ENCODE results near the gene NCAM1.

- TF ChIP-seq FOXP4 (CRISPR knock-in tag; IDR thresholded peaks at IDR 0.05) (no peak), NFYB (CRISPR knock-in tag; conservative IDR thresholded peaks at IDR 0.05; ENCODE audit: low read depth) (no peak), SP1 (CRISPR knock-in tag; conservative IDR thresholded peaks at IDR 0.05) (no peak), CTCF (IDR thresholded peaks at IDR 0.05) (no peak), CREB1 (CRISPR knock-in tag; IDR thresholded peaks at IDR 0.05) (no peak), ZBTB43 (CRISPR knock-in tag; IDR thresholded peaks at IDR 0.05) (no peak), FOXJ3 (CRISPR knock-in tag; IDR thresholded peaks at IDR 0.05; ENCODE audit: borderline replicate concordance) (no peak), TEAD4 (CRISPR knock-in tag; IDR thresholded peaks at IDR 0.05) (no peak), IRF2 (CRISPR knock-in tag; IDR thresholded peaks at IDR 0.05; ENCODE audit: borderline replicate concordance, low read depth) (no peak), ESRRA (CRISPR knock-in tag; IDR thresholded peaks at IDR 0.05; ENCODE audit: borderline replicate concordance) (no peak), JAZF1 (CRISPR knock-in tag; IDR thresholded peaks at IDR 0.05) (no peak), ZNF219 (CRISPR knock-in tag; IDR thresholded peaks at IDR 0.05; ENCODE audit: borderline replicate concordance) (no peak)
Measured at GRCh38 chr11:113124578-113124977, 163.4 kb downstream of the NCAM1 start.
